ENCODE measurements around the gene MRPL14.

The MRPL14 gene

DNA sequence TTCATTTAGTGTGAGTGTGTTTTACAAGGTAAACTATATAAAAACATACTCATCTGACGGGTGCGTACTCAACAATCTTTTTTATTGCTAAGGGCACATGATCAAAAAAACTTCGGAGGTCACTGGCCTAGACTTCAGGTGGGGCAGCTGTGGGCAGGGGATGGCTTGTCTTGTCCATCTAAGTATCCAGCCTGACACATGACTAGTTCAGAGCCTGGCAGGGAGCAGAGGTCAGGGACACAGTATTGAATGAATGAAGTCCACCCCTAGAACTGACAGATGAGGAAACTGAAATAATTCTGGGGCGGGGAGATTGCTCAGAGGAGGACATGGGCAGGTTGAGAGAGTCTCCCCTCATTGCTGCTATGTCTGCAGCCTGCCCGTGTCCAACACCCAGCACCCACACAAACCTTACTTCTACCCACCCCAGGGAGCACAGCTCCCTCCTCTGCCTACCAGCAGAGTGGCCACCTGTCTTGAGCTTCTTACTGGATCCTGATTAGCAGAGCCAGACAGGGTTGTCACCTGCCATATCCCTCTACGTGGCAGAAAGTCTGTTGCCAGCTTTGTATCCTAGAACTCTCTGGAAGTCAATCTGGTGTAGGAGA lies 48.9 kb downstream of the MRPL14 start:
- Histone ChIP-seq H3K9me3 (ENCODE audit: control insufficient read depth in 2 of 2, low read length in 2 of 2) (no peaks in the 10 kb centered on the region), H3K27me3 (ENCODE audit: control insufficient read depth in 1 of 2, insufficient read depth in 2 of 2, low read length in 2 of 2) (no peaks in the 10 kb centered on the region), H3K9ac (ENCODE audit: low read length in 2 of 2) (no peak overlapping the region), H3K4me3 (ENCODE audit: low read length in 2 of 2) (no peak overlapping the region), H3K4me1 (ENCODE audit: control insufficient read depth, insufficient read depth, low read length) (peaks cover 41% of the 10 kb centered on the region), H3K36me3 (ENCODE audit: control insufficient read depth in 2 of 2, insufficient read depth in 2 of 2, low read length in 2 of 2) (no peaks in the 10 kb centered on the region), H3K27ac (ENCODE audit: low read length) (no peak overlapping the region)

DNA sequence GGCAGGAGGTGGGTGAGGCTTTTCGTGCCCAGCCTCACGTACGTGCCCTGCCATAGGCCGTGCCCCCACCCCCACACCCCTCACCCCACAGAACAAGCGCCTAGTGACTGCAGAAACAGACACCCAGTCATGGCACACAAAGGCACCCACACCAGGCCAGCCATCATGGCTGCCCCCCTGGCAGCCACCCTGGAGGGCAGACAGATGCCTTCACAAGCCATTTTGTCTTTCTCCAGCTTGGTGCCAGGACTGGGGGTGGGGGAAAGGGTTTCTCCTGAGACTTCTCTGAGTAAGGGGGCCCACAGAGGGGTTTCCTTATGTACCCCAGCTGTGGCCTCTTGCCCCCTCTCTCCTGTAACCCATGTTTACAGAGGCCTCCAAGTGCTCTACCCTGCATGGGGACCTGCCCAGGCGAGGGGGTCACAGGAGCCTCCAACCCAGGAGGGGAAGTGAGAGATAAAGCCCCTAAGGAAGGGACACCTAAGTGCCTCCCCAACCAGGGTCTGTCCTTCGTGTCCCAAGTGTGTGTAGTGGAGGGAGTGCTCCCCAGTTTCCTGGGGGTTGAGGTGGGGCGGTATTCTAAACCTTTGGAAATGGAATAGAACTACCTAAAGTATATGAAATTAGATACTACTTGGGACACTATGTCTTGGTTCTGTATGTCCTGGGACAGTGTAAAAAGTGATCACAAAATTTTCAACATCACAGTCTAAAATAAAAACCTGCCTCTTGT lies 49.9 kb downstream of the MRPL14 start:
- H3K4me1 ChIP-seq (ENCODE audit: control insufficient read depth, insufficient read depth, low read length), result peaks cover 48% of the 10 kb centered on the region
- H3K4me3 ChIP-seq (ENCODE audit: low read length in 2 of 2), result no peak overlapping the region
- no peaks in the 10 kb centered on the region for H3K9me3 ChIP-seq (ENCODE audit: control insufficient read depth in 2 of 2, low read length in 2 of 2)
- H3K27ac ChIP-seq (ENCODE audit: low read length), result no peak overlapping the region
- H3K36me3 ChIP-seq (ENCODE audit: control insufficient read depth in 2 of 2, insufficient read depth in 2 of 2, low read length in 2 of 2), result no peaks in the 10 kb centered on the region
- H3K27me3 ChIP-seq (ENCODE audit: control insufficient read depth in 1 of 2, insufficient read depth in 2 of 2, low read length in 2 of 2), result no peaks in the 10 kb centered on the region
- H3K9ac ChIP-seq (ENCODE audit: low read length in 2 of 2), result no peak overlapping the region

DNA sequence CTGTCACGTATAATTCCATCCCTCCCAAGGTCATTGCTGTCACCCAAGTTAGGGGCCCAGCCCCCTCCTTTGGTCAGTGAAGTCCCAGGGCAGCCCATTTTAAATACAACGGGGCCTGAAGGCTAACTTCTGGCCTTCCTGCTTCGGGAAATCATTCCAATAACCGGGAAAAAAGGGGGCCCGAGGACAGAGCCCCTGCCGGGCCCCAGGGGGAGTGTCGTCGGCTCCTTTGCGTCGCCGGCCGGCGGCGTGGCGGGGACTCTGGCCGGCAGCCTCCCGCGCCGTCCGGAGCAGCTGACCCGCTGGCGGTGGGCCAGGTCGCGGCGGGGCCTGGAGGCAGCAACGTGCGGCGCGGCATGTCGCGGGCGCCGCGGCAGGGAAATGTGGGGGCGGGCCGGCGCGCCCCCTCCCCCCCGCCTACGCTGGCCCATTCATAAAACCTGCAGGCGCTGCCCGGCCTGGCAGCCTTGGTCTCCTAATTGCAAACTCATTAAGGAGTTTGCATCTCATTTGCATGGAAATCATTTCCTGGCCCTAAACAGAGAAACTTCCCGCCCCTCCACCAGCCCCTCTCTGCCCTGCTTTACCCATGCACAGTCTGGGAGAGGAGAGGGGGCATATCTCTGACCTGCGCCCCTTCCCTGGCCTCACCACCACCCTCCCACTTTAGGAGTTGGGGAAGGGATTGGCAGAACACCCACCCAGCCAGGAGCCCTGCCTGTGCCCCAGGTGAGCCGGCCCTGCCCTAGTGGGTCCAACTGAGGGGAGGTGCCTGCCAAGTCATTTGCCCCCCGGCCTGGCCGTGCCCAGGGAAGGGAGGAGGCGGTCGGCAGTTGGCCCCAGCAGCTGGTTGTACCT lies 50.7 kb downstream of the MRPL14 start:
- Histone ChIP-seq H3K4me3 (ENCODE audit: low read length in 2 of 2) (peak overlapping the region in 1 of 2 donors; percentile 40), H3K27me3 (ENCODE audit: control insufficient read depth in 1 of 2, insufficient read depth in 2 of 2, low read length in 2 of 2) (no peaks in the 10 kb centered on the region), H3K27ac (ENCODE audit: low read length) (no peak overlapping the region), H3K9ac (ENCODE audit: low read length in 2 of 2) (peak overlapping the region in 1 of 2 donors; percentile 13), H3K36me3 (ENCODE audit: control insufficient read depth in 2 of 2, insufficient read depth in 2 of 2, low read length in 2 of 2) (no peaks in the 10 kb centered on the region), H3K9me3 (ENCODE audit: control insufficient read depth in 2 of 2, low read length in 2 of 2) (no peaks in the 10 kb centered on the region), H3K4me1 (ENCODE audit: control insufficient read depth, insufficient read depth, low read length) (peaks cover 49% of the 10 kb centered on the region)

GRCh38 chr6:44075647-44076355 lies 51.5 kb downstream of the MRPL14 start:
- no peak overlapping the region for H3K27ac ChIP-seq (ENCODE audit: low read length)
- H3K4me1 ChIP-seq (ENCODE audit: control insufficient read depth, insufficient read depth, low read length), result peaks cover 52% of the 10 kb centered on the region

DNA sequence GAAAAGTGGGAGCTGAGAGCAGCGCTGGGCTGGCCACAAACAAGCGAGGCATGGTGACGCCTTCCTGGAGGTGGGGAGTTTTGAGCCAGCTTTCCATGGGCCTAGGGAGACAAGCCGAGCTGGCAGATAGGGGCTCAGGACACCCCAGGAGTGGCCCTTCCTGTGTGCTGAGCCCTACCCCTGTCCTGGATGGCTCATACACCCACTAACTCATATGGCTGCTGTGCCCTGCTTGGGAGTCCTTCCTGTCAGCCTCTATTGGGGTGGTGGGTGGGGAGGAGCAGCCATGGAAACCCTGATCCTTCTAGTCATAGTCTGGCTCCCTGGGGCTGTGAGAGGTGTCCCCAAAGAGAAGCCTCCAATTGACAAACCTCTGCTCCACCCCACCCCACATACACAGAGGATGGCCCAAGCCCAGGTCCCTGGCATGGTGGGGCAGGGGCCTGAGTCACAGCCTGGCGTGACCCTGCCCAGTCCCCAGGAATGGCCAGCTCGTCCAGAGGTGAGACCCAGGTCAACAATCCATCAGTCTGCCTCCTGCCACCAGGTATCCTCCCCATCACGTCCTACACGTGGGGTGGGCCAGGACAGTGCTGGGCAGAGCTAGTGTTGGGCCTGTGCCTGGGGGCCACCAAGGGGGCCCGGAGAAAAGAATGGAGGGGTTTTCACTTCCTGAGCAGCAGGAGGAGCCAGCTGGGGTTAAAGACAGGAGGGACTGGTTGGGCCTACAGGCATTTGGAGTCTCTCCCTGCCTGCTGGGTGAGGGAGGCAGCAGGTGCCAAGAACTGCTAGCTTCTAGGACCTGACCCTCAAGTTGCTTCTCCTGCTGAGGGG lies 52.2 kb downstream of the MRPL14 start:
- peaks cover 52% of the 10 kb centered on the region for H3K4me1 ChIP-seq (ENCODE audit: control insufficient read depth, insufficient read depth, low read length)
- H3K9me3 ChIP-seq (ENCODE audit: control insufficient read depth in 2 of 2, low read length in 2 of 2), result no peaks in the 10 kb centered on the region
- no peaks in the 10 kb centered on the region for H3K27me3 ChIP-seq (ENCODE audit: control insufficient read depth in 1 of 2, insufficient read depth in 2 of 2, low read length in 2 of 2)
- no peaks in the 10 kb centered on the region for H3K36me3 ChIP-seq (ENCODE audit: control insufficient read depth in 2 of 2, insufficient read depth in 2 of 2, low read length in 2 of 2)
- H3K4me3 ChIP-seq (ENCODE audit: low read length in 2 of 2), result peak overlapping the region in 1 of 2 donors; percentile 69
- peak overlapping the region; percentile 24 for H3K27ac ChIP-seq (ENCODE audit: low read length)
- no peak overlapping the region for H3K9ac ChIP-seq (ENCODE audit: low read length in 2 of 2)

More at GRCh38 chr6:44075647-44076355, 51.5 kb downstream of the MRPL14 start:
- Histone ChIP-seq H3K36me3 (ENCODE audit: control insufficient read depth in 2 of 2, insufficient read depth in 2 of 2, low read length in 2 of 2) (no peaks in the 10 kb centered on the region), H3K4me3 (ENCODE audit: low read length in 2 of 2) (peak overlapping the region in 1 of 2 donors; percentile 40), H3K9ac (ENCODE audit: low read length in 2 of 2) (peak overlapping the region in 1 of 2 donors; percentile 13), H3K9me3 (ENCODE audit: control insufficient read depth in 2 of 2, low read length in 2 of 2) (no peaks in the 10 kb centered on the region), H3K27me3 (ENCODE audit: control insufficient read depth in 1 of 2, insufficient read depth in 2 of 2, low read length in 2 of 2) (no peaks in the 10 kb centered on the region)

- Histone ChIP-seq H3K27me3 (ENCODE audit: control insufficient read depth in 1 of 2, insufficient read depth in 2 of 2, low read length in 2 of 2) (no peaks in the 10 kb centered on the region), H3K4me3 (ENCODE audit: low read length in 2 of 2) (peak overlapping the region in 1 of 2 donors; percentile 69), H3K27ac (ENCODE audit: low read length) (peak overlapping the region; percentile 24), H3K4me1 (ENCODE audit: control insufficient read depth, insufficient read depth, low read length) (peaks cover 52% of the 10 kb centered on the region), H3K36me3 (ENCODE audit: control insufficient read depth in 2 of 2, insufficient read depth in 2 of 2, low read length in 2 of 2) (no peaks in the 10 kb centered on the region), H3K9ac (ENCODE audit: low read length in 2 of 2) (no peak overlapping the region), H3K9me3 (ENCODE audit: control insufficient read depth in 2 of 2, low read length in 2 of 2) (no peaks in the 10 kb centered on the region)
Observed at GRCh38 chr6:44074439-44074812, 52.8 kb downstream of the MRPL14 start.

- H3K4me3 ChIP-seq (ENCODE audit: low read length in 2 of 2), result peak overlapping the region; percentile 45 to 69
- peak overlapping the region; percentile 46 for H3K27ac ChIP-seq (ENCODE audit: low read length)
- no peaks in the 10 kb centered on the region for H3K36me3 ChIP-seq (ENCODE audit: control insufficient read depth in 2 of 2, insufficient read depth in 2 of 2, low read length in 2 of 2)
- H3K27me3 ChIP-seq (ENCODE audit: control insufficient read depth in 1 of 2, insufficient read depth in 2 of 2, low read length in 2 of 2), result no peaks in the 10 kb centered on the region
- H3K9me3 ChIP-seq (ENCODE audit: control insufficient read depth in 2 of 2, low read length in 2 of 2), result no peaks in the 10 kb centered on the region
- peak overlapping the region in 1 of 2 donors; percentile 21 for H3K9ac ChIP-seq (ENCODE audit: low read length in 2 of 2)
- H3K4me1 ChIP-seq (ENCODE audit: control insufficient read depth, insufficient read depth, low read length), result peaks cover 46% of the 10 kb centered on the region
Observed at GRCh38 chr6:44073612-44074438, 53.4 kb downstream of the MRPL14 start.

DNA sequence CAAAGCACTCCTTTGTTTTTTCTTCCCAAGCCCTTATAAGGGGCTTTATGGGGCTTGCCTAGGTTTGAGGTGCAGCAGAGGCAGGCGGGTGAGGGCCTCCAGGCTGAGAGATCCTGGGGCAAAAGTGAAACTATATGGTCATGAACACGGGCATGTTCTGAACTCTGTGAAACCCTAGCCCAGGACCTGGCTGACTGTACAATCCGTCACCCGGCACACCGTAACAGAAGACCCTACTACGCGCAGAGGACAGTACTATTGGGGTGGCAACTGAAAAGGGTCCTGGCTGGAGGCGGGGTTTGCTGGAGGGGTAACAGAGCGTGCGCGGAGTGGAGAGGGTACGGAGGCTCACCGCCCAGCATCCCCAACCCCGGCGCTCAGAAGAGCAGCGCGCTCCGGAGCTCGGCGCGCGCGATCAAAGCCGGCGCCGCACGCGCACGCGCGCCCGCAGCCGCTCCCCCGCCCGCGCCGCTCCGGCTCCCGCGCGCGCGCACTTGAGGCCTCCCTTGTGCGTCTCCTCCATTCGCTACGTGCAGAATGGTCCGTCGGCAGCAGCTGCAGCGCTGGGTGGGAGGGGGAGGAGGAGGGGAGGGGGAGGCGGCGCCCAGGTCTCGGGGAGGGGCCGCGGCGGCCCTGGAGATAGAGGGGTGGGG lies 54.2 kb downstream of the MRPL14 start:
- Histone ChIP-seq H3K27me3 (ENCODE audit: control insufficient read depth in 1 of 2, insufficient read depth in 2 of 2, low read length in 2 of 2) (no peaks in the 10 kb centered on the region), H3K4me1 (ENCODE audit: control insufficient read depth, insufficient read depth, low read length) (peaks cover 45% of the 10 kb centered on the region), H3K4me3 (ENCODE audit: low read length in 2 of 2) (peak overlapping the region; percentile 81), H3K9me3 (ENCODE audit: control insufficient read depth in 2 of 2, low read length in 2 of 2) (no peaks in the 10 kb centered on the region), H3K36me3 (ENCODE audit: control insufficient read depth in 2 of 2, insufficient read depth in 2 of 2, low read length in 2 of 2) (no peaks in the 10 kb centered on the region), H3K9ac (ENCODE audit: low read length in 2 of 2) (peak overlapping the region; percentile 72 to 75), H3K27ac (ENCODE audit: low read length) (peak overlapping the region; percentile 64)

DNA sequence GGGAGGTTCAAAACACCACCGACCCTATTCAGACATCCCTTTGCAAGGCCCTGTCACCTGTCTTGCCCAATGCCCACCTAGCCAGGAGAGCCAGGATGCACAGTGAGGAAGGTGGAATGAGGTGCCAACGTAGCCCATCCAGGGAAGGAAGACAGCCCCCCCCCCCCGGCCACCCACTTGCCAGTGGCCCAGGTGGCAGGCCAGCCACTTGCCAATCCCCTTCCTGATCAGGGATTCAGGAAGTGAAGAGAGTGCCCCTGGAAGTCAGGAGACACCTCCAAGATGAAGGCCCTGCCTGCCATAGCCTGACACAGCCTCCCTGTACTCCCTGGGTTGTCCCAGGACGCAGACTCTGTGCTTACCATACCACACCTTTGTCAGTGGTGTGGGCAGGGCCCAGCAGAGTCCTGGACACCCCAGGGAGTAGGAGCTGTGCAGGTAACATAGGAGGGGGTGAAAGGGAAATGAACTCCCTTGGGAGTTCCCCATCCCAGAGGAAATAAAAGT lies 54.7 kb downstream of the MRPL14 start:
- H3K27ac ChIP-seq (ENCODE audit: low read length), result peak overlapping the region; percentile 64
- H3K9me3 ChIP-seq (ENCODE audit: control insufficient read depth in 2 of 2, low read length in 2 of 2), result no peaks in the 10 kb centered on the region
- H3K9ac ChIP-seq (ENCODE audit: low read length in 2 of 2), result peak overlapping the region; percentile 72 to 75
- no peaks in the 10 kb centered on the region for H3K27me3 ChIP-seq (ENCODE audit: control insufficient read depth in 1 of 2, insufficient read depth in 2 of 2, low read length in 2 of 2)
- H3K4me3 ChIP-seq (ENCODE audit: low read length in 2 of 2), result peak overlapping the region; percentile 81
- no peaks in the 10 kb centered on the region for H3K36me3 ChIP-seq (ENCODE audit: control insufficient read depth in 2 of 2, insufficient read depth in 2 of 2, low read length in 2 of 2)
- H3K4me1 ChIP-seq (ENCODE audit: control insufficient read depth, insufficient read depth, low read length), result peaks cover 45% of the 10 kb centered on the region
